GM12865 (cell line): ENCODE results near the gene APOL3.
A peak's percentile ranks its signal among the peaks of the same experiment; 100 is the strongest.
"Not testable (repeated sequence)": the region's sequence is repeated elsewhere in the genome, so short reads cannot be mapped to it uniquely, and the experiment has no call there.

ENCODE experiments used
- DNase-seq: peaks from one replicate; pipeline ENCODE4 v3.0.0; 2010; ENCODE audit warnings: low read depth
- H3K4me3 ChIP-seq: 2 replicates; pipeline ENCODE4 v1.5.1; 2011; ENCODE audit warnings: mild to moderate bottlenecking, low read depth, low read length, control low read depth
- CTCF ChIP-seq: IDR thresholded peaks from 2 replicates; pipeline ENCODE4 v1.5.1; 2011; ENCODE audit warnings: low read length, control low read depth, low read depth, inconsistent platforms; ENCODE audit not compliant: insufficient read depth; ENCODE audit errors: missing control alignments

Gene APOL3

GRCh38 chr22:36160499-36160942 lies at the start of gene APOL3:
TSS of gene APOL3 (minus strand) at chr22:36160755. CDS start at chr22:36149055, 11,700 bp downstream.
- DNase-seq = peak; percentile 80
- no peak for TF ChIP-seq CTCF
- peak within 1 kb of the TSS; percentile 64 for H3K4me3 ChIP-seq

- H3K4me3 ChIP-seq = no peak overlapping the region
- DNase-seq = no peak
- no peak for TF ChIP-seq CTCF
These were observed 49.7 kb upstream of the APOL3 start for GRCh38 chr22:36210224-36210623.

- not testable (repeated sequence) for DNase-seq
These were observed 48.9 kb upstream of the APOL3 start for GRCh38 chr22:36209488-36209908.

GRCh38 chr22:36208914-36209313 lies 48.4 kb upstream of the APOL3 start:
- DNase-seq = no peak
- no peak overlapping the region for H3K4me3 ChIP-seq
- TF ChIP-seq CTCF = no peak

More at GRCh38 chr22:36209488-36209908, 48.9 kb upstream of the APOL3 start:
- H3K4me3 ChIP-seq = not testable (repeated sequence)

DNA sequence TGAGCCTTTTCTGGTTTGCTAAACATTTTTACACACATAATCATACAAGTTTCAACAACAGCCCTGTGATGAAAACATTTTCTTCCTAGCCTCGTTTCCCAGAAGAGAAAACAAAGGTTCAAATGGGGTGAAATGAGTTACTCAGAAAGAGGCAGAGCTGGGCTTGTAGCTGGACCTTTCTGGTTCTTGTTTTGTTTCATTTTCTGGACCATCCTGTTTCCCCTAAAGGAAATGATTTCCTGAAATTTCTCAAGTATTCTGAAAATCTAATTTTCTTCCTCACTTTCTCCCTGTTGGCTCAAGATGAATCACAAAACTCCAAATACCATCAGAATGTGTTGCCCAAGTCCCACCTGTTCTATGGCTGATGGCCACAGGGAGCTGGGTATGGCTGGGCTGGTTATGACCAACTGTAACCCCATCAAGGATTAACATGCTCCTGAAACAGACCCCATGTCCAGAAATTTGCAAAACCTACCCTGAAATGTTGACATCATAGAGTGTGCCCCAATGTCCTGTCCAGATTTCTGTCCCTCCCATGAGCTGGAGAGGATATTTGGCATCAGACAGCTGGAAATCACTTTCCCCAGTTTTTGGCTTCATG lies 47.7 kb upstream of the APOL3 start:
- no peak for DNase-seq
- H3K4me3 ChIP-seq = no peak overlapping the region
- TF ChIP-seq CTCF = no peak

- H3K4me3 ChIP-seq = no peak overlapping the region
- TF ChIP-seq CTCF = no peak
- no peak for DNase-seq
These were observed 45.7 kb upstream of the APOL3 start for GRCh38 chr22:36206255-36206654.

- H3K4me3 ChIP-seq, DNase-seq: not testable (repeated sequence)
These were observed 45.0 kb upstream of the APOL3 start for GRCh38 chr22:36205573-36205972.

DNA sequence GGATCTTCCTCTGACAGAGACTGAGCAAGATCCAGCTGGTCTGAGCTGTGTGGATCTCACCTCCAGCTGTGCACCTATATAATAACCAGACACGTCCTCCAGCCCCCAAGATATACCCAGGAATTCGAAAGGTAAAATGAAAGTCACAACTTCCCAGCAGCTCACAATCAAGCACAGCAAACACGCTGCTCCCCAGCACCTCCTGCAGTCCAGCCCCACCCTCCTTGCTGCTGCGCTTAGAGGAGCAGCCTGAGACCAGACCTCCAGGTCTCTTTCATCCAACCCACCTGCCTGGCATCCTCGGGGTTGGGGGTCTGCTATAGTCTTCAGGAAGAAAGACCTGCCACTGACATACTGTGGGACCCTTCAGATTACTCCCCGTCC lies 44.1 kb upstream of the APOL3 start:
- no peak for TF ChIP-seq CTCF
- DNase-seq = no peak
- H3K4me3 ChIP-seq = no peak overlapping the region
